ENCODE data around the gene ADGRV1.

The ADGRV1 gene

GRCh38 chr5:91111473-91112238 lies 553.1 kb downstream of the ADGRV1 start:
- H3K4me3 ChIP-seq (replicated peaks; ENCODE audit: low read depth, low read length), result no peak overlapping the region
- no peak for TF ChIP-seq CTCF (IDR thresholded peaks at IDR 0.05; ENCODE audit: insufficient read depth, low read length, poor library complexity, severe bottlenecking)
- DNase-seq (ENCODE audit: extremely low read depth, insufficient read length), result no peak
- H3K36me3 ChIP-seq (ENCODE audit: control insufficient read depth, insufficient read depth, low read length), result no peaks in the 10 kb centered on the region
- H3K27me3 ChIP-seq (replicated peaks; ENCODE audit: control insufficient read depth, insufficient read depth, low read length), result no peaks in the 10 kb centered on the region

GRCh38 chr5:91114658-91115057 lies 556.1 kb downstream of the ADGRV1 start:
- no peak for DNase-seq (ENCODE audit: extremely low read depth, insufficient read length)
- no peaks in the 10 kb centered on the region for H3K27me3 ChIP-seq (replicated peaks; ENCODE audit: control insufficient read depth, insufficient read depth, low read length)
- no peak overlapping the region for H3K4me3 ChIP-seq (replicated peaks; ENCODE audit: low read depth, low read length)
- no peaks in the 10 kb centered on the region for H3K36me3 ChIP-seq (ENCODE audit: control insufficient read depth, insufficient read depth, low read length)
- no peak for TF ChIP-seq CTCF (IDR thresholded peaks at IDR 0.05; ENCODE audit: insufficient read depth, low read length, poor library complexity, severe bottlenecking)

- H3K36me3 ChIP-seq (ENCODE audit: control insufficient read depth, insufficient read depth, low read length), result no peaks in the 10 kb centered on the region
- no peaks in the 10 kb centered on the region for H3K27me3 ChIP-seq (replicated peaks; ENCODE audit: control insufficient read depth, insufficient read depth, low read length)
- no peak for TF ChIP-seq CTCF (IDR thresholded peaks at IDR 0.05; ENCODE audit: insufficient read depth, low read length, poor library complexity, severe bottlenecking)
- no peak overlapping the region for H3K4me3 ChIP-seq (replicated peaks; ENCODE audit: low read depth, low read length)
- no peak for DNase-seq (ENCODE audit: extremely low read depth, insufficient read length)
Observed at GRCh38 chr5:91118354-91118753, 559.8 kb downstream of the ADGRV1 start.

GRCh38 chr5:91118796-91119195 lies 560.2 kb downstream of the ADGRV1 start:
- TF ChIP-seq CTCF (IDR thresholded peaks at IDR 0.05; ENCODE audit: insufficient read depth, low read length, poor library complexity, severe bottlenecking), result no peak

GRCh38 chr5:91119217-91119616 lies 560.6 kb downstream of the ADGRV1 start:
- no peak overlapping the region for H3K4me3 ChIP-seq (replicated peaks; ENCODE audit: low read depth, low read length)
- no peak for TF ChIP-seq CTCF (IDR thresholded peaks at IDR 0.05; ENCODE audit: insufficient read depth, low read length, poor library complexity, severe bottlenecking)
- H3K36me3 ChIP-seq (ENCODE audit: control insufficient read depth, insufficient read depth, low read length), result no peaks in the 10 kb centered on the region
- no peaks in the 10 kb centered on the region for H3K27me3 ChIP-seq (replicated peaks; ENCODE audit: control insufficient read depth, insufficient read depth, low read length)
- DNase-seq (ENCODE audit: extremely low read depth, insufficient read length), result no peak

More at GRCh38 chr5:91118796-91119195, 560.2 kb downstream of the ADGRV1 start:
- DNase-seq (ENCODE audit: extremely low read depth, insufficient read length), result no peak
- no peak overlapping the region for H3K4me3 ChIP-seq (replicated peaks; ENCODE audit: low read depth, low read length)
- H3K36me3 ChIP-seq (ENCODE audit: control insufficient read depth, insufficient read depth, low read length), result no peaks in the 10 kb centered on the region
- no peaks in the 10 kb centered on the region for H3K27me3 ChIP-seq (replicated peaks; ENCODE audit: control insufficient read depth, insufficient read depth, low read length)

Data from GM06990 (cell line).